ENCODE measurements around the gene SCRN2. TPM values are rescaled to one million over a fixed set of nuclear protein-coding genes. Genes with fewer than 3 reads are reported as not detected.

The SCRN2 gene
- total and polyA plus RNA-seq, 2 experiments from 2014 or later, result 139 to 149 TPM

DNA sequence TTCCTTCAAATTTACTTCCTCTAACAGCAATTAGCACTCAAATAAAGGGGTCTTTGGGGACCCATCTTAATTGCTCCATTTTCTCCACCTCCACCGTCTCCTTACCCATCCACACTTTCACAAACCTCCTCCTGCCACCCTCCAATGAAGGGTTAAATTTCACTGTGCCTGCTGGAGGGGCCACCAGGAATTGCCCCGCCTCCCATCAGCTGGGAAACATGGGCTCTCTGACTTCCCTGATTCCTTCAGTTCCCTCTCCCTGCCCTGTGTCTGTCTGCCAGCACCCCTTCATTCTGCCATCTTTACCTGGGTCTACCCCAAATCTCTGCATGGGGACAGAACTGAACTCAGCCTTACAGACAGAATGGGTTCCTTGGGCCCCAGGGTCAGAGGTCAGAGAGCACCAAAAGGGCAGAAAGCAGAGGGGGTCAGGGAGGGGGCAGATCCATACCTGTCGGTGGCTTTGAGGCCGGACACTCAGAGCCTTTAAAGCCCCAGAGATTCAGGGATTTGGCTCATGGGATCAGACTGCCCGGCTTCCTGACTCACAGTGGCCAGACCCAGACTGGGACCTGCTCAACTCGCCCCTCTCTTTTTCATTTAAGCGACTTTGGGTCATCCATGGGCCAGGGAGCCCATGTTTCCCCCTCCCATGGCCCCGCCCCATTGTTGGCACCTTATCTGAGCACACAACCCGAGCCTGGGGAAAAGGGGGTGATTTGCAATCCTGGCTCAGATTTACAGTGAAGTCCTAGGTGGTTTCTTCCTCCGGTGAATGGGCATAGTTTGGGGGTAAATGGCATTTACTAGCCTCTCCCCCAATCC is 37.3 kb upstream of the SCRN2 start:
- no peak for DNase-seq (ENCODE audit: low read depth in 1 of 2, low spot score in 1 of 2)
- H3K27me3 ChIP-seq, result no peaks in the 10 kb centered on the region
- TF ChIP-seq, protein P1, sequence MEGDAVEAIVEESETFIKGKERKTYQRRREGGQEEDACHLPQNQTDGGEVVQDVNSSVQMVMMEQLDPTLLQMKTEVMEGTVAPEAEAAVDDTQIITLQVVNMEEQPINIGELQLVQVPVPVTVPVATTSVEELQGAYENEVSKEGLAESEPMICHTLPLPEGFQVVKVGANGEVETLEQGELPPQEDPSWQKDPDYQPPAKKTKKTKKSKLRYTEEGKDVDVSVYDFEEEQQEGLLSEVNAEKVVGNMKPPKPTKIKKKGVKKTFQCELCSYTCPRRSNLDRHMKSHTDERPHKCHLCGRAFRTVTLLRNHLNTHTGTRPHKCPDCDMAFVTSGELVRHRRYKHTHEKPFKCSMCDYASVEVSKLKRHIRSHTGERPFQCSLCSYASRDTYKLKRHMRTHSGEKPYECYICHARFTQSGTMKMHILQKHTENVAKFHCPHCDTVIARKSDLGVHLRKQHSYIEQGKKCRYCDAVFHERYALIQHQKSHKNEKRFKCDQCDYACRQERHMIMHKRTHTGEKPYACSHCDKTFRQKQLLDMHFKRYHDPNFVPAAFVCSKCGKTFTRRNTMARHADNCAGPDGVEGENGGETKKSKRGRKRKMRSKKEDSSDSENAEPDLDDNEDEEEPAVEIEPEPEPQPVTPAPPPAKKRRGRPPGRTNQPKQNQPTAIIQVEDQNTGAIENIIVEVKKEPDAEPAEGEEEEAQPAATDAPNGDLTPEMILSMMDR (IDR thresholded peaks at IDR 0.05; ENCODE audit: low read depth, low read length), result no peak
- no peaks in the 10 kb centered on the region for H3K9me3 ChIP-seq (ENCODE audit: low read depth)
- H3K4me3 ChIP-seq, result no peak overlapping the region
- H3K4me1 ChIP-seq (ENCODE audit: low read depth), result peaks cover 19% of the 10 kb centered on the region
- no peaks in the 10 kb centered on the region for H3K36me3 ChIP-seq
- peak overlapping the region; percentile 26 for H3K27ac ChIP-seq

DNA sequence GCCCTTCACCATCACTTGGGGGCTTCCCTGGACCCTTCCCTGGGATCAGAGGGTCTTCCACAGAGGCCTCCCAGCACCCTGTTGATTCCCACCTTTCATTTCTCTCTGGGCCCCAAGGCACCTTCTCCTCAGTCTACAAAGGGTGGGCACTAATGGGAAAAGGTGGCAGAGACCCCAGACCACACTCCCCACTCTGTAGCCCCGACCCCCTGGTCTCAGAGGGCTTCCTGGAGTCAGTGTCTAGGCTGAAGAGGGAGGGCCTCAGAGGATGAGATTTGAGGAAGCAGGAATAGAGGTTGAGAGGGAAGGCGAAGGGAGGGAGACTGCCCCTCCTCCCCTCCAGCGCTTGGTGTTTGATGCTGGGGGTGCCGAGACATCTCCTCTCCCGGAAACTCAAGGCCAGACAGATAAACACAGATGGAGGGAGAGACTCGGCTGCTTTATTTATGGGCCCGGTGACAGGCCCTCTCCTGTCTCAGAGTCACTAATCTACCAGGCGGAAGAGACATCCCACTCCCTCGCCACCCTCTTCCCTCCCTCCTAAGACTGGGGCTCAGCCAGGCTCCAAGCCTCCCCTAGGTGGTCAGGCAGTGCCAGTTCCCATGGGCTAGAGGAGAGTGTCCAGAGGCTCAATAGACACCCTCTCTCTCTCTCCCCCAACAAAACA is 36.4 kb upstream of the SCRN2 start:
- DNase-seq (ENCODE audit: low read depth in 1 of 2, low spot score in 1 of 2), result no peak
- Histone ChIP-seq H3K9me3 (ENCODE audit: low read depth) (no peaks in the 10 kb centered on the region), H3K4me1 (ENCODE audit: low read depth) (peaks cover 24% of the 10 kb centered on the region), H3K27me3 (no peaks in the 10 kb centered on the region), H3K4me3 (no peak overlapping the region), H3K36me3 (no peaks in the 10 kb centered on the region), H3K27ac (peak overlapping the region; percentile 39)
- TF ChIP-seq, protein P1 (IDR thresholded peaks at IDR 0.05; ENCODE audit: low read depth, low read length), result no peak

DNA sequence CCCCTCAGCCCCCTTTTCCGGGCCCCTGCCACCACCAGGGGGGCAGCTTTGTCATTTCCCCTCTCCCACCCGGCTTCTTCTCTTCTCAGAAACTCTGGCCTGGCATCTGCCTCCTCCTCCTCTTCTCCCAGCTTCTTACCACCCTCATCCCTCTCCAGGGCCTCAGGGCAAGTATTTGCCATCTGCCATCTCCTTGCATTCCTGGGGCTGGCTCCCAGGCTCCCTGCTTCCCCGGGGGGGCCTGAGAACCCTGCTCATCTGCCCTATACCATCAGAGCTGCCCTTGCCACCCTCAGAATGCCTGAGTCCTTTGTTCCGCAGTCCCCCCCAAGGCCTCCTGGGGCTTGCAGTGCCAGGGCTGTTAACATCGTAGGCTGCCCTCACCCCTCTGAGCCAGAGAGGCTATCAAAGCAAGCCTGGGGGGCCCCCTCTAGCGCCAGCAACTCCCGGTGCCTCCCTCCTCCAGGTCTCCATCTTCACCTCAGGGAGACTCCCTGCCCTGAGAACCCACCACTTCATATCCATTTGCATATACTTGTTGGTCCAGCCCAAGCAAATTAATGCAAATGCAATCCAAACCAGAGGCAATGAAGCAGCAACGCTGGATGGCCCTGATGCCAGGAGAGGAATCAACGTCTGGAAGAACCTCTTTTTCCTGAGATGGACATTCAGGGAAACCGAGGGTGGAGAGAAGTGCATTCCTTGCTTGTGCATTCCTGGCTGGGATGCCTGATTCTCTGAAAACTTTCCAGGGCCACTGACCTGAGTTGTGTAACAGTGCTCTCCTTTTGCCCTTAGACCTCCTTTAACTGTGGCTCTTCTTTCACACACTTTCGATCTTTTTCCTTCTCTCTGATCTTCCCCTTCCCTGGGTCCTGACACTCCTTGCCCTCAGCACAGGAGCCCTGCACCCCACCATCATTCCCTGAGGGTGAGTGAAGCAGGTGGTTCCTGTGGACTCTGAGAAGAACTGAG is 34.2 kb upstream of the SCRN2 start:
- Histone ChIP-seq H3K9me3 (ENCODE audit: low read depth) (no peaks in the 10 kb centered on the region), H3K27ac (no peak overlapping the region), H3K4me3 (no peak overlapping the region), H3K36me3 (no peaks in the 10 kb centered on the region), H3K27me3 (no peaks in the 10 kb centered on the region), H3K4me1 (ENCODE audit: low read depth) (peaks cover 34% of the 10 kb centered on the region)
- TF ChIP-seq, protein P1 (IDR thresholded peaks at IDR 0.05; ENCODE audit: low read depth, low read length), result no peak
- no peak for DNase-seq (ENCODE audit: low read depth in 1 of 2, low spot score in 1 of 2)

DNA sequence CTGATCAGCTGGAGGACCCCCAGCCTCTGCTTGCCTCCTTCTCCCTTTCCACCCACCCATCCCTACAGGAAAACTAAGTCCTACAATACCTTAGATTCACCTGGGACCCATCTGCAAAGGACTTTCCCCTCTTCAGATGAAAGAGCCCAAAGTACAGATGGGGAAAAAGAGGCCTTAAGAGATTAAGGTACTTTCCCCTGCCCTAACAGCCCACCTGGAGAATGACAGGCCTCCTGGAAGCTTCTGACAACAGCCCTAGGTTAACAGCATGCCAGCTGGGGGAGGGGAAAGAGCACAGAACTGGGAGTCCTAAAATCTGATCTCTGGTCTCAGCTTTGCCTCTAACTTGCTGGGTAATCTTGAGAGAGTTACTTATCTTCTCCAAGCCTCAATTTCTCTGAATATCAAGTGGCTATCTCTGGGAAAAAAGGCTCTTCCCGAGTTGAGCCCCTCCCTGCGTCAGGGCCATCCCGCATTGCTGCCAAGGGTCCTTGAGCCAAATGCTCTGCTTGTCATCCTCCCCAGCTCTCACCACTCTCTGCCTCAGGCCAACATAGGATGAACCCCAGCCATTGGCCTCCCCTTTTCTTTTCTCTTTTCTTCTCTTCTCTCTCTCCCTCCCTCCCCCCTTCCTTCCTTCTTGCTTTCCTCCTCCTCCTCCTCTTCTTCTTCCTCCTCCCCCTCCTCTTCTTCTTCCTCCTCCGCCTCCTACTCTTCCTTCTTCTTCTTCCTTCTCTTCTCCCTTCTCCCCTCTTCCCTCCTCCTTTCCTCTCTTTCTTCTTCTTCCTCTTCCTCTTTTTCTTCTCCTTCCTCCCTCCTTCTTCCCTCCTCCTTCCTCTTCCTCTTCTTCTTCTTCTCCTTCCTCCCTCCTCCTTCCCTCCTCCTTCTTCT is 32.4 kb upstream of the SCRN2 start:
- Histone ChIP-seq H3K4me3 (no peak overlapping the region), H3K4me1 (ENCODE audit: low read depth) (peaks cover 39% of the 10 kb centered on the region), H3K9me3 (ENCODE audit: low read depth) (no peaks in the 10 kb centered on the region), H3K27me3 (no peaks in the 10 kb centered on the region), H3K36me3 (no peaks in the 10 kb centered on the region), H3K27ac (no peak overlapping the region)
- TF ChIP-seq, protein P1 (IDR thresholded peaks at IDR 0.05; ENCODE audit: low read depth, low read length), result no peak
- no peak for DNase-seq (ENCODE audit: low read depth in 1 of 2, low spot score in 1 of 2)

Data from cardiac muscle cell (in vitro differentiated cells and primary cell).